GM19328 (cell line): ENCODE measurements around the gene RPTN.

Source experiments
- ATAC-seq: cut with Tn5 transposase; IDR thresholded peaks from one replicate; pipeline ENCODE4 v1.9.1; 2021; ENCODE audit warnings: mild to moderate bottlenecking, moderate library complexity; ENCODE audit not compliant: unreplicated experiment

The RPTN gene, protein sequence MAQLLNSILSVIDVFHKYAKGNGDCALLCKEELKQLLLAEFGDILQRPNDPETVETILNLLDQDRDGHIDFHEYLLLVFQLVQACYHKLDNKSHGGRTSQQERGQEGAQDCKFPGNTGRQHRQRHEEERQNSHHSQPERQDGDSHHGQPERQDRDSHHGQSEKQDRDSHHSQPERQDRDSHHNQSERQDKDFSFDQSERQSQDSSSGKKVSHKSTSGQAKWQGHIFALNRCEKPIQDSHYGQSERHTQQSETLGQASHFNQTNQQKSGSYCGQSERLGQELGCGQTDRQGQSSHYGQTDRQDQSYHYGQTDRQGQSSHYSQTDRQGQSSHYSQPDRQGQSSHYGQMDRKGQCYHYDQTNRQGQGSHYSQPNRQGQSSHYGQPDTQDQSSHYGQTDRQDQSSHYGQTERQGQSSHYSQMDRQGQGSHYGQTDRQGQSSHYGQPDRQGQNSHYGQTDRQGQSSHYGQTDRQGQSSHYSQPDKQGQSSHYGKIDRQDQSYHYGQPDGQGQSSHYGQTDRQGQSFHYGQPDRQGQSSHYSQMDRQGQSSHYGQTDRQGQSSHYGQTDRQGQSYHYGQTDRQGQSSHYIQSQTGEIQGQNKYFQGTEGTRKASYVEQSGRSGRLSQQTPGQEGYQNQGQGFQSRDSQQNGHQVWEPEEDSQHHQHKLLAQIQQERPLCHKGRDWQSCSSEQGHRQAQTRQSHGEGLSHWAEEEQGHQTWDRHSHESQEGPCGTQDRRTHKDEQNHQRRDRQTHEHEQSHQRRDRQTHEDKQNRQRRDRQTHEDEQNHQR

DNA sequence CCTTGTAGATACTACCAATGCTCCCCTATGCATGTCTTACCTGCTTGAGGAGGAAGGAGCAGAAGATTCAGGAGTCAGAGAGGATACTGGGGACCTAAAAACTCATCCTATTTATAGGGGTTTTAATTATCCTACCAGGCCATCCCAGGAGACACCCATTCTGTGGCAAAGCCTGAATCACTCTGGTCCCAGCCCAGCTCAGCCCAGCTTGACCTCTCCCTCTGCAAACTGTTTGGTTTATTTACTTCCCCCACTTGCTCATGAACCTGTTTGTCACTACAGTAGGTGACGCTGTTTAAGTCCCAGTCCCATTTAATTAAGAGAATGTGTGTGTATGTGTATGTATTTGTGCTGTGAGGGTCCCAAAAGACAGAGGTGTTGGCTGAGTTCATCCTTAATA, at the start of gene RPTN:
TSS of gene RPTN (minus strand) at position 85 of the 400 bp plus-strand sequence. CDS start 1,339 bp downstream, outside the sequence.
- no peak for ATAC-seq

DNA sequence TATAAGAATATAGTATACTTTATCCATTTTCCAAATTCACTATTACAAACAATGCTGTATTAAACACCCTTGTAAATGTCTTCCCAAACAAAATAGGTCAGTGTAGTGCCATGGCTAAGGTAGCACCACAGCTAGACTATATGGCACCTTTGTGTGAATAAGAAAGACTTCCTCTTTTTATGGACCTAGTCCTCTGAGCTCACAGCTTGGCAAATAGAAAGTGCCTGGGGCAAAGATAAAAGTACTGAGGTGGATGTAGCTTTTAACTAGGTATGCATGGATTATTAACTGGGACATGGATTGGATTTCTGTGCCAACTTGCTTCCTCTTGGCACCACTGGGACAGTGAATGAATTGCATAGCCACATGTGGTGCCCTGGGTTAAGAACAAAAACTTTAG, 40.0 kb upstream of the RPTN start:
- ATAC-seq = no peak

DNA sequence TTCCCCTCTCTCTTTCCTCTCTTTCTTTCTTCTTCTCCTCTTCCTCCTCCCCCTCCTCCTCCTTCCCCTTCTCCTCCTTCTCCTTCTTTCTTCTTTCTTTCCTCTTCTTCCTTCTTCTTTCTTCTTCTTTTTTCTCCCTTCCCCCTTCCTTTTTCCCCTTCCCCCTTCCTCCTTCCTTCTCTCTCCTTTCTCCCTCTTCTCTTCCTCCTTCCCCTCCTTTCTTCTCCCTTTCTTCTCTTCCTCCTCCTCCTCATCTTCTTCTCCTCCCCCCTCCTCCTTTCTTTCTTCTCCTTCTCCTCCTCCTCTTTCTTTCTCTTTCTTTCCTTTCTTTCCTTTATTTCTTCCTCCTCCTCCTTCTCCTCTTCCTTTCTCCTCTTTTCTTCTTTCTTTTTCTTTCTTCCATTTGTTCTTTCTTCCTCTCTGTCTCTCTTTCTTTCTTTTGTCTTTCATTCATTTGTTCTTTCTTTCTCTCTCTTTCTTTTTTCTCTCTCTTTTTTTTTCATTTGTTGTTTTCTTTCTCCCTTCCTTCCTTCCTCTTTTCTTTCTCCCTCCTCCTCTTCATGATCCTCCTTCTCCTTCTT, 38.4 kb upstream of the RPTN start:
- ATAC-seq = no peak

DNA sequence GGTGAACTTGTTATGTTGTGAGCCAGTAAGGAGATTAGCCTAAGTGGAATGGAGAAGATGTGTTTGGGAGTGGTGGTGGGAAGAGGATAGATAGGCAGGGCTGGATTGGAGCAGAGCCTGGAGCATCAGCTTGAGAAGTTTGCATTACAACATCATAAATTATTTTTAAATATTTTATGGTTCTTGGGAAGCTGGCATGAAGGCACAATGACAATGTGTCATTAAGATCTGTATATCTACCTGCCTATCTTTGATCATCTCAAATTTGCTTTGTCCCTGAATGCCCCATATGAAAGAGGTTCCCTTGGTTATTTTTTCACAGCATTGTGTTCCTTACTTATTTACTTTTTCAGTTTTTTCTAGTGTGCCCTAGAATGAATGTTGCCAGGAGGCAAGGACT, 32.7 kb upstream of the RPTN start:
- ATAC-seq = no peak

DNA sequence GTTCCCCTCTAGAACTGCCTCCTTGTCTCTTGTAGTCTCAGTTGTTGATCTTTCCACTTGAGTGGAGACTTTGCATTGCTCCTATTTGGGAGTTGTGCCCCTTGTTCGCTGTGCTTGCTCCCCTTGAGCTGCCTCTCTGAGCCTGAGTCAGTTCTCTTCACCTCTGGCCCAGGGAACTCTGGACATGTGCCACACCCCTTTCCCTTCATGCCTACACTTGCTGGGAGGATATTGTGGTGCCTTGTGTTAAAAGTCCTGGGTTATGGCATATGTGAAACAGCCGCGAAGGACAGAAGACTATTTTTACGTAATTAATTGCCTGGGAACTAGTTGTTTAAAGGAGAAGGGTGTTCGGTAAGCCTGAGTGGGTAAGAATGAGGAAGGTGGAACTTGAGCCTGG, 32.2 kb upstream of the RPTN start:
- ATAC-seq = no peak

DNA sequence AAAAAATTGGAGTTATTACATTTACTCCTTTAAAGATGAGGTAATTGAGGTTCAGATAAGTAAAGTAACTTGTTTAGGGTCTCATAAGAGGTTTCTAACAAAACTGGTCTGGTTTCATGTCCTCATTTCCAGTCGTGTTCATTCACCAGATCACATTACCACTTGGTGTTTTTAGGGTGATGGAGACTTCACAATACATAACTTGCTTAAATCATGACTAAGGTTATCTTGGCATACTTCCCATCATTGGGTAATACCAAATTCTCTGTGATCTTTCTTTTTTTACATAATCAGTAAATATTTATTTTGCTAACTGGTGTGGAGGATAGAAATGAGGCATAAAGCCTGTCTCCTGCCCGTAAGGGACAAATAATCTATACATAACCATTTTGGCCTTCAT, 31.6 kb upstream of the RPTN start:
- ATAC-seq = no peak

DNA sequence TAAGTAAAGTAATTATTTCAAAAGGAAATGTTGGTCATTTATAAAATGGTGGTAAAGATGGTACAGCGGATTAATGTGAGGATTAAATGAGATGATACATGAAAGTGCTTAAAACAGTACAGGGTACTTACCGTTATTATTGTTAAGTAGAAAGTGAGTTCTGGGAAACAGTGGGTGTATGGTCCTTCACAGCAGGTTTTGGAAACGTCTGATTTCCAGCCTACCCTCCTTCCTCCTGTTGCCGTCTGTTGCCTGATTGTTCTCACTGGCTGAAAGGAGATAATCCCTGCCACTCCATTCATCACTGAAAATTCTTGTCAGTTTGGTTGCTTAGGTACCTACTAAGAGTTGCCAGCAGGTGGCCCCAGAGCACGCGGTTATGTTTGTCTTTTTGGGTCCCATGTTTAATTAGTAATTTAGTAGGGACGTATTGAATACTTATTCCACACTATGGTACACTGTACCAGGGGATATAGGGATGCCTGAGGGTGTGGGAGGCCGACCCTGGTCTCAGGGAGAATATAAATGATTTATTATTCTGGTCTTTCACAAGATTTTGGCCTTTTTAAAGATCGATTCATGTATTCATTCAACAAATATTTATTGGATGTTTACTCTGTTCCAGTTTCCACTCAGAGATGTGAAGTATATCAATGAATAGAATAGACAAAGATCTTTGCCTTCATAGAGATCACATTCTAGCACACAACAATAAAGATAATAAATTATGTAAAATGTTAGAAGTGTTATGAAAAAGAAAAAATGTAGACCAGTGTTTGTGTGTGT, 30.8 kb upstream of the RPTN start:
- ATAC-seq = no peak

DNA sequence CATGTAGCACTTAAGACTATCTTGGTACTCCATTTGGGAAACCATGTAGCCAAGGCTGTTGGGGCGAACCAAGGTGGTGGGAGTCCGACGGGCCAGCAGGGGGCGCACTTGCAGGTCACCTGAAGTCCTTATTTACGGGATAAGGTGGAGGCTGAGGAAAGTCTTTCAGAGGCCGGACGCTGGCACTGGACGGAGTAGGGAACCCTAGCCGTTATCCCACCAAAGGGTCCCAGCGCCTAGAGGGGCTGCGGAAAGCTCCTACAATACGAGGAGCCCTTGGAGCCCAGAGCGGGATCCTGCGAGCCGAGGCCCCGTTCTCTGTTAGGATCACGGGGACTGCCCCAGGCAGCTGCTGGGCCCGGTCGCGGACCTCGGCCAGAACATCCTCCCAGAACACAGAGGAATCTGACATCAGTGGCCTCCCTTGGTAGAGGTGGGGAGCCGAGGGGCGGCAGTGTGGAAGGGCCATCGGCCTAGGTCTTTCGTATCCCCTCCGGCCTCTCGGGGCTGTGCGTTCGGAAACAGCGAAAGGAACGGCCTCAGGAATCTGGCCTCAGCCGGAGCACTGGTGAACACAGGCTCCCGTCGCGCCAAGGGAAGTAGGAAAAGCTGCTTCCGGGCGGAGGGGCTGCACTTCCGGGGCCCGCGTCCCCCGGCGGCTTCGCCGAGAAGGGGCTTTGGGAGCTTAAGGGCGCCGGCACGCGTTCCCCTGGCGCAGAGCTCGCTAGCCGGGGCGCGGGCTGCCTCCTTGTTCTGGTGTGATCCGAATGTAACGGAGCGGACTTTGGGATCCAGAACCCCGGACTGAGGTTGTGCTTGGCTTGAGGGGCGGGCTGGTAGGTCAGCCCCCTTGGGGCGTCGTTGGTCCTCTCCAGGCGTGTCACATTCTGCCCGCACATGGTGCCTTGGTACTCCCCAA, 29.9 kb upstream of the RPTN start:
- no peak for ATAC-seq

DNA sequence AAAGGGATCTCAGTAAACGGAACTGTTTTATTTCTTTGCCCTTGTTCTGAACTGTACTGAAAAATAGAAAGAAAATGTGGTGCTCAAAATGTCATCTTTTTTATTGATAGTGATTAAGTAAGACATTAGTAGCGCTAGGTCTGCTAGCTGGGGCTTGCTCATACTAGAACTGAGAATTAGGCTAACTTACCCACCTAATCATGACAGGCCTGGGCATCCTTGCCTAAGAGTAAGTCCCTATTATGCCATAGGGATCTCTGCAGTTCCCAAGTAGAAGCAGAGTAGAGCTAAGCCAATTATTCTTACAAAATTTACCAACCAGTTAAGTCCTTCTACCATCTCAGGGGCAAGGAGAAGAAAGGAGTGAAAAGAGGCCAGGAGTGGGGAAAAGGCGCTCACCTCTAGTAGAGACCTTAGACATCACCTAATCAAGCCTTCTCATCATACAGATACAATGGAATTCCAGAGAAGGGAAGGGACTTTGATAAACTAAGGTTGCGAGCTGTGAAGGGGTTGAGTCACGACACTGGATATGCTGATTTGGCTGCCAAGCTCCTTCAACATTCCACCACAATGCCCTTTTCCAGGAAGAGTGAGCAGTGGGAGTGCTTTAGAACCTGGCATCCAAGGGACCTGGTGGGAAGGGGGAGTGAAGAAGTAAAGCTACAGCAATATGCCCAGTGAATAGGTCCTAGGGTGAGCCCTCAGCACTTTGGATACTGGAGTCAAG, 27.7 kb upstream of the RPTN start:
- no peak for ATAC-seq

DNA sequence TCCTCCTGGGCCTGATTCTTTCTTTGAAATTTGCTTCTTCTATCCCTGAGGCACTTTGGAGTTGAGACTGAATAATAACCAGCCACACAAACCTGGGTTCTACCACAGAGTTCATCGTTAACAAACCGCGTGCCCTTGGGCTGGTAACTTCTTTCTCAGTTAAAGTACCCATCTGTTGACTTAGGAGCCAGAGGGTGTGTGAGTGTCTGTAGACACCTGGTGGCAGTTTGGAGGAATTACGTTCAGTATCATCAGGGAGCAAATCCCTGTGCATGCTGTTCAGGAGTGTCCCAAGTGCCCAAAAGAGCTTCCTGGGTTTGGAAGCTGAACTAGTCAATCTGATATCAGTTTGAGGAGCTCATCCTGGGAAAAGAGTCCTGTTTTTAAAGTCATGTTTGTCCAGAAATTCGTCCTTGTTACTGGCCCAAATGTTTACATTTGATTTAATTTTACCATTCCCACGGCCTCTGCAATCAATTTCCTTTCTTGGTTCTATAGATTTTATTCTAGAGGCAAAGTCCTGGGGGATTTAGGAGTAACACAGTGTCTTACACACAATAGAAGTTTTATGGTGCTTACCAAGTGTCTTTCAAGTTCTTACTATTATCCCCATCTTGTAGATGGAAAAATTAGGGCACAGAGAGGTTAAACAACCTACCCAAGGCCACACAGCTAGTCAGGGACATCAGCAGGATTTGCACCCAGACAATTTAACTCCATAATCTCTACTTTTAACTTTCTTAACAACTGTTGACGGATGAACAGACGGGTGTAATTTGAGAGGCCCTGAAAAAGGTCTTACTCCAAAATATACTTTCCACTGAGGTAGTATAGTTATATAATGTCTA, 26.7 kb upstream of the RPTN start:
- ATAC-seq = no peak

DNA sequence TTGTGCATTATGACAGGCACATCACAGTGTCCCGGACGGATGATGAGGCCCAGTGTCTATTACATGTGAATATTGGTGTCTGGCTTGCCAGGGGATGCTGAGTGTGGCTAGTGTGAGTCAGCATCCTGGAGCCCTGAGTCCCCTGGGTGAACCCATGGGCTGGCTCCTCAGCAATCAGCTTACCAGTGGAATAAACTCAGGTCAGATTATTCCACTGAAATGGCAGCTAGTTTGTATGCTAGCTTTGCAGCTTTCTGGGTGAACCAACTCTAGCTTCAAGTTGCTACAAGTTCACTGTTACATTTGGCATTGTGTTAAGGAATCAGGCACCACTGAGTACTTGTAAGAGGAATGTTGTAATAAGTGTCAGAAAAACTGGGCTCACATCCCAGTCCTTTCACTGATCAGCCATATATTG, 23.9 kb upstream of the RPTN start:
- ATAC-seq = no peak

DNA sequence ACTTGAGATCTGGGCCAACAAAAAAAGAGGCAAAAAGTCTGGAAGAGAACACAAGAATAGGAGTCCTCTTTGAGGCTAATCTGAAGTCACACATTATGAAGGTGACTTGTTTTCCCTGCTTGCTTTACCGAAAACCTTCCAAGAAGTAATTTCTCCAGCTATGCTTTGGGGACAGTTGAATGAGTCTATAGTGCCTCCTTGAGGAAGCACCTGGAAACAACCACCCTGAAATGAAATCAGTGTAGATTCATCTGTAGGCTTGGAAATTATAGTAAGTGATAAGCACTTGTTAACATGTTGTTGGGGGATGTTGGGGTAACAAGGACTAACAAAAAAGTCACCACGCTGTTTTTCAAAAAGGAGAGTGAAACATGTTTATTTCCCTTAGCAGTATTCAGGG, 23.4 kb upstream of the RPTN start:
- no peak for ATAC-seq

DNA sequence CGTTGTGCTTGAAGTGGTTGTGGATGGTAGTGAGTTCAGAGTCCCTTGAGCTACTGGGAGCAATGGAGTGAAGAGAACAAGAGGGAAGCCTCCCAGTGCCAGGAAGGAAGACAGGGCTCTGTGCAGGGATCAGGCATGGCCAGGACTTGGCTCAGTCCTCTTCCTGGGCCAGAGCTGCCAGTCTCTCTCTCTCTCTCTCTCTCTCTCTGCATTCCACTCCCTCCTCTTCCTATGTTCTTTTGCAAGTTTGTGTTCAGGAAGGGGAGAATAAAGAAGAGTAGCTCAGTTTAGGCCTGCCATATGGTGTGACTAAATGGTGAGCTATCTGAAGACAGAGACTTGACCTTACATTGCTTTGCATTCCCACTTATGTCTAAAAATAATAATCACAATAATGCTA, 20.5 kb upstream of the RPTN start:
- no peak for ATAC-seq

DNA sequence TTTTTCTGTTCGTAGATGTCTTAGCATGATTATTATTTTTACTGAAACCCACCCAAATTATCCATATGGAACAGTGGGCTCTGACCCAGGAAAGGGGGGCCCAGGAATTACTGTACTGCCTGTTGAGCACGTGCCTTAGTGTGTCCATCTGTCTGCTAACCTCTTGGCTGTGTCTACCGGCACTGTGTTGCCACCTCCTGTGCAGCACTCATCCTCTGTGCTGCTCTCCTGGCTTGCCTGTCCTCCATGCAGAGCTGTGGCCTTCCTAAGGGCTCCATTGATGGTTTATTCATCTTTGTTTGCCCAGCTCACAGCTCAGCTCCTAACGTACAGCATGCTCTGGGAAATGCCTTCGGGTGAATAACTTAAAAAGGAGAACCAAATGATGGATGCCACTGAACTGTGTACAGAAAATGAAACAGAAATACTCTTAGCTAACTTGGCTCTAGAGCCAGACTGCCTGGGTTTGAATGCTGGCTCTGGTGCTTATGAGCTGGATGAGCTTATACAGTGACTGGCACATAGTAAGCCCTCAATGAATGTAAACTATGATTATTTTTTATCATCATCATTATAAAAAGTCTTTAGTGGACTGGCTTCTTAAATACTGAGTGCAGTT, 11.4 kb upstream of the RPTN start:
- ATAC-seq = no peak

DNA sequence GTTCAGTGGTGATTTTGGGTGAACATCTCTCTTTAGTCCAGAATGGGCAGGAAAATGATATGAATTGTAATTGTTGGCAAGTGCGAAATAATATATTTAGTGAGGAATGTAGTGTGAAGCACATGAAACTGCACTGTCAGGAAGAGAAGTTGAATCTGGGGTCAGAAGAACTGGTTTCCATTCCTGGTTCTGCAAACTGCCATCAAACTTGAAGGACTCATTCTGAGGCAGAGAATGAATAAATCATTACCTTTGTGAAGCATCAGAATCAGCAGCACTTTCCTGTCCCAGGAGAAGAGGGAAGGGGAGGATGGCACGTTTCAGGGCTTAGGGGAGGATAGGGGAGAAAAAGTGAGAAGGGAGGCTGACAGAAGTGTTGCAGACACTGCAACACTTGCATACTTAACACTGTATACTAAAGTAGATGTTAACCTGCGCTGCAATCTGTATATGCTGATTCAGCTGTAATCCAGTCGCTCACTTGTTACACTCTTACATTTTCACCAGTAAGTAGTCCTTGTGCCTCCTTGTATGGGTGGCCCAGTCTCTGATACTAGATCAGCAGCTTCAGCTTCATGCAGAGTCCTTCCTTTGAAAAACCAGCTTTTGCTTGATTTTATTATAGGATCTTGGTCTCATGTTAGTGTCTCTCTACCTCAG, 10.5 kb upstream of the RPTN start:
- no peak for ATAC-seq

DNA sequence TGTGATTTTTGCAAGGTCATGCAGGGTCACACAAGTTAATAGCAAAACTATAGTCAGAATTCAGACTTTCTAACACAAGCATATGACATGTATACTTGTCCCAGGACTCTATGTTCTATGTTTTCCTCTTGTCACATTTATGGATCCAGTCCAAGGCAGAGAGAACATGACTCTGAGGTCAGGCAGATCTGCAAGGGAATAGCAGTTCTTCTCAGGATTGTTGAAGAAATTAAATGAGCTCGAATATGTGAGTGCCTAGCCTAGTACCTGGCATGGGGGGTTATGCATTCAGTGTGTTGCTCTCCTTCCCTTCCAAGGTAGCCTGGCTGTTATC, 9.5 kb upstream of the RPTN start:
- ATAC-seq = no peak

DNA sequence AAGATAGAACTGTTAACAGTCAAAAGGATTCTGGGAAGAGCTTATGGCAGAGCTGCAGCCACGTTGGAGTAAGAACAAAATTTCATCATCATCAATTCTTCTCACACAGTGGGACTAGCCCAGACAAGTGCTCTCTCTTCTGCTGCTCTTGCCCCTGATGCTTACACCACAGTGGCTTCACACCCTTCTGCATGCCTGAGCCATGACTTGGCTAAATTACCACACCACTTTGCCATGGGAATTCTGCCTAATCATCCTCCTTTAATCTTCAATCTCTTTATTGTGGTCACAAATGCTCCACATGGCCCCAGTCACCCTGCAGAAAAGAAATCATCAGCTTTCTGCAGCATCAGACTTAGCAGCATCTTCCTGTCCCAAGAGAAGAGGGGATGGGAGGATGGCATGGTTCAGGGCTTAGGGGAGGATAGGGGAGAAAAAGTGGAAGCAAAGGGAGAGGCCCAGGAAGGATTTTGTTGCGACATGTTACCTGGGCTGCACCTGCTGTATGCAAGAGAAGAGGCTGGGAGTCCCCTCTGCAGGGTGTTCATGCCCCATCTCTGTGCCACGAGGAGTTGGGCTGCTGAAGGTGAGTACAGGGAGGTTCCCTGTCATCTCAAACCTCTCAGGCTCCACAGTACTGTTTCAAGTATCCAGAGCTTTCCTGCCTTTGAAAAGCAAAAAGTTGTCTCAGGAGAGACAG, 9.0 kb upstream of the RPTN start:
- ATAC-seq = no peak
